A549 (cell line): Measurements from ENCODE around the gene GLRA3. TPM values are rescaled to one million over a fixed set of nuclear protein-coding genes. Genes with fewer than 3 reads are reported as not detected.

ENCODE experiments used
- ATAC-seq, 2 experiments: fragments of 200-7000 bp in 1 of 2; fragments of >200 bp in 1 of 2; cut with Nextera tagmentation in 1 of 2; cut with Tn5 transposase in 1 of 2; 3 replicates each; pipeline versions ENCODE4 v1.8.0 to v1.9.1; 2018 to 2020; ENCODE audit warnings: mild to moderate bottlenecking in 1 of 2, moderate library complexity in 1 of 2
- CTCF ChIA-PET: fragments of 300-600 bp; sonication (Branson Sonifier 250); formaldehyde crosslinking; extraction: SDS; loops from one replicate; lab custom pipeline; 2021; ENCODE audit warnings: antibody characterized with exemption, inconsistent platforms; lab: Yijun Ruan, JAX
- POLR2A ChIA-PET: fragments of 350-600 bp; formaldehyde crosslinking; extraction: SDS; loops from one replicate; lab custom pipeline; 2021; ENCODE audit warnings: antibody characterized with exemption, inconsistent platforms; lab: Yijun Ruan, JAX
- DNase-seq, 2 experiments: peaks; one replicate each; pipeline versions ENCODE4 v3.0.0 to v3.0.0-alpha.2; 2011 to 2016; ENCODE audit warnings: low read depth in 1 of 2, low spot score in 1 of 2
- FAIRE-seq: peaks from 2 replicates; lab custom pipeline; 2011; peaks lifted over from hg19 to GRCh38; lab: Jason Lieb, UNC
- H3K27ac ChIP-seq, 2 experiments: fragments of >200 bp; sonication (Bioruptor Twin); formaldehyde crosslinking; 3 replicates each; pipeline ENCODE4 v1.5.1; 2016 to 2017
- H3K4me1 ChIP-seq: fragments of >200 bp; sonication (Bioruptor Twin); formaldehyde crosslinking; 3 replicates; pipeline ENCODE4 v1.6.1; 2016
- H3K4me2 ChIP-seq: fragments of >200 bp; sonication (Bioruptor Twin); formaldehyde crosslinking; 3 replicates; pipeline ENCODE4 v1.6.1; 2016
- H3K4me3 ChIP-seq: fragments of >200 bp; sonication (Bioruptor Twin); formaldehyde crosslinking; 3 replicates; pipeline ENCODE4 v1.5.1; 2016
- H3K9me3 ChIP-seq: fragments of >200 bp; sonication (Bioruptor Twin); formaldehyde crosslinking; 3 replicates; pipeline ENCODE4 v1.6.1; 2016
- CBX2 ChIP-seq: fragments of 200-600 bp; sonication (generic); IDR thresholded peaks from 2 replicates; pipeline ENCODE4 v1.6.1; 2016; ENCODE audit warnings: low read depth, mild to moderate bottlenecking, borderline replicate concordance
- CBX8 ChIP-seq: fragments of 200-600 bp; sonication (generic); IDR thresholded peaks from 2 replicates; pipeline ENCODE4 v1.6.1; 2016
- CEBPB ChIP-seq, 2 experiments: fragments of >200 bp in 1 of 2; sonication (Bioruptor Twin) in 1 of 2; formaldehyde crosslinking in 1 of 2; IDR thresholded peaks; 2 replicates each; pipeline ENCODE4 v1.6.1; 2012 to 2016
- CHD2 ChIP-seq: fragments of 150-350 bp; IDR thresholded peaks from 2 replicates; pipeline ENCODE4 v1.6.1; 2014; ENCODE audit warnings: low read length; ENCODE audit not compliant: partially characterized antibody
- CHD4 ChIP-seq: fragments of 200-600 bp; sonication (generic); IDR thresholded peaks from 2 replicates; pipeline ENCODE4 v1.6.1; 2016; ENCODE audit warnings: antibody characterized with exemption, mild to moderate bottlenecking, borderline replicate concordance
- ESRRA ChIP-seq: fragments of 150-350 bp; IDR thresholded peaks from 2 replicates; pipeline ENCODE4 v1.6.1; 2014; ENCODE audit warnings: mild to moderate bottlenecking, low read length, borderline replicate concordance
- FOSL2 ChIP-seq, 2 experiments: fragments of 450-650 bp in 1 of 2; fragments of >200 bp in 1 of 2; sonication (Bioruptor Twin) in 1 of 2; formaldehyde crosslinking; IDR thresholded peaks; 2 replicates each; pipeline versions ENCODE4 v1.5.0 to v1.6.1; 2016 to 2020; ENCODE audit warnings: mild to moderate bottlenecking in 1 of 2, moderate library complexity in 1 of 2
- FOXS1 ChIP-seq: fragments of 250-450 bp; sonication (Bioruptor Pico); IDR thresholded peaks from 2 replicates; pipeline ENCODE4 v1.5.0; 2020; ENCODE audit warnings: mild to moderate bottlenecking, moderate library complexity
- GATA3 ChIP-seq: IDR thresholded peaks from 2 replicates; pipeline ENCODE4 v1.6.1; 2012; ENCODE audit warnings: borderline replicate concordance
- HOXB5 ChIP-seq: fragments of 250-450 bp; sonication (Bioruptor Pico); IDR thresholded peaks from 2 replicates; pipeline ENCODE4 v1.5.0; 2020; ENCODE audit warnings: mild to moderate bottlenecking, moderate library complexity
- JUNB ChIP-seq: fragments of >200 bp; sonication (Bioruptor Twin); formaldehyde crosslinking; IDR thresholded peaks from 2 replicates; pipeline ENCODE4 v1.6.1; 2016
- KDM1A ChIP-seq: fragments of 200-600 bp; sonication (generic); IDR thresholded peaks from 2 replicates; pipeline ENCODE4 v1.6.1; 2016; ENCODE audit warnings: low read depth, mild to moderate bottlenecking
- PHF8 ChIP-seq: fragments of 200-600 bp; sonication (generic); IDR thresholded peaks from 2 replicates; pipeline ENCODE4 v1.6.1; 2016; ENCODE audit warnings: low read depth, mild to moderate bottlenecking, antibody characterized with exemption, moderate library complexity, borderline replicate concordance
- POLR2AphosphoS2 ChIP-seq: conservative IDR thresholded peaks from 2 replicates; pipeline ENCODE4 v1.6.1; 2012; ENCODE audit warnings: low read length, improper control_type of control experiment, inconsistent platforms
- RAD21 ChIP-seq, 2 experiments: fragments of >200 bp in 1 of 2; sonication (Bioruptor Twin) in 1 of 2; formaldehyde crosslinking in 1 of 2; IDR thresholded peaks in 1 of 2; conservative IDR thresholded peaks in 1 of 2; 2 replicates in 1 of 2; 3 replicates in 1 of 2; pipeline ENCODE4 v1.6.1; 2012 to 2018; ENCODE audit warnings: inconsistent platforms in 1 of 2
- RCOR1 ChIP-seq: fragments of 150-350 bp; IDR thresholded peaks from 2 replicates; pipeline ENCODE4 v1.6.1; 2014; ENCODE audit warnings: antibody characterized with exemption, low read length, low read depth
- RFX5 ChIP-seq: fragments of 450-650 bp; IDR thresholded peaks from 2 replicates; pipeline ENCODE4 v1.7.1; 2014; ENCODE audit warnings: antibody characterized with exemption, mild to moderate bottlenecking, moderate library complexity
- SMC3 ChIP-seq: fragments of >200 bp; sonication (Bioruptor Twin); formaldehyde crosslinking; IDR thresholded peaks from 3 replicates; pipeline ENCODE4 v1.6.1; 2018; ENCODE audit warnings: inconsistent platforms
- TFCP2L1 ChIP-seq: fragments of 250-450 bp; sonication (Bioruptor Pico); IDR thresholded peaks from 2 replicates; pipeline ENCODE4 v1.5.0; 2021; ENCODE audit warnings: mild to moderate bottlenecking
- ZC3H11A ChIP-seq: fragments of 450-650 bp; IDR thresholded peaks from 2 replicates; pipeline ENCODE4 v1.6.1; 2014; ENCODE audit warnings: antibody characterized with exemption, mild to moderate bottlenecking
- ZNF302 ChIP-seq: fragments of 250-450 bp; sonication (Bioruptor Pico); IDR thresholded peaks from 2 replicates; pipeline ENCODE4 v1.9.0; 2021; ENCODE audit warnings: inconsistent platforms, mild to moderate bottlenecking, moderate library complexity
- WGBS: methylation state at CpG from one replicate; pipeline ENCODE4 v1.1.6; 2017; ENCODE audit errors: missing lambda C conversion rate; 5-methylcytosine and 5-hydroxymethylcytosine counted together
- polyA plus RNA-seq, 4 experiments: library from polyadenylated mRNA; depleted of rRNA in 3 of 4; stranded (reverse); fragments of >200 nt; fragmentation: RNase III in 1 of 4; extraction: RNeasy Plus Mini Kit Qiagen cat#74134 plus additional on column Dnase treatment in 1 of 4; gene quantifications; 2 replicates in 3 of 4; 3 replicates in 1 of 4; pipeline ENCODE4 v1.2.3, GENCODE V29; 2011 to 2017
- TF ChIP-seq, protein P1 (sequence below): fragments of >200 bp; sonication (Bioruptor Twin); formaldehyde crosslinking; IDR thresholded peaks from 2 replicates; pipeline ENCODE4 v1.6.1; 2016
- TF ChIP-seq, protein P2 (sequence below): fragments of >200 bp; sonication (Bioruptor Twin); formaldehyde crosslinking; IDR thresholded peaks from 3 replicates; pipeline ENCODE4 v1.6.1; 2016
- TF ChIP-seq, protein P3 (sequence below): IDR thresholded peaks from 2 replicates; pipeline ENCODE4 v1.6.1; 2012
- TF ChIP-seq, protein P4 (sequence below): IDR thresholded peaks from 2 replicates; pipeline ENCODE4 v1.6.1; 2012; ENCODE audit warnings: low read depth, borderline replicate concordance
- TF ChIP-seq, protein P5 (sequence below): fragments of 200-600 bp; sonication (generic); IDR thresholded peaks from 2 replicates; pipeline ENCODE4 v1.6.1; 2016; ENCODE audit warnings: antibody characterized with exemption, mild to moderate bottlenecking, moderate library complexity

Gene GLRA3
- polyA plus RNA-seq, 2 of the 4 experiments (the other 2 are of a cell fraction), result 0.01 to 0.04 TPM

DNA sequence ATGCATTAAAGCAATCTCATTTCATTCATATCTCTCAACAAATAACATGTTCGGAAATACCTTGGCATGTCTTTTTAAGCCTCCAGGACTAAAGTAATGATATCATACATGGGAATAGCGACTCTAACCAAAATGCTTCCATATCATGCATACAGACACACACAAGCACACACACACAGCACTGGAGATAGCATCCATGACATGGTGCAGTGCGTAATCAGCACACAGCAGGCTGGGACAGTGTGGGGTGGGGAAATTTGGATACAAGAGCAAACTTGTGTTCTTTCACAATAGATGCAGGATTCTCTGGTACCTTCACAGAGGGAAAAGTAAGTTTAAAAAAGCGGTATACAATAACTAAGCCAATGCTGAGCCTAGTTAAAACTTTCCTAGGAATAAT is 174.4 kb downstream of the GLRA3 start:
- H3K4me1 ChIP-seq, result no peaks in the 10 kb centered on the region
- no peak overlapping the region for H3K27ac ChIP-seq
- no peaks in the 10 kb centered on the region for H3K9me3 ChIP-seq
- FAIRE-seq, result no peak
- H3K4me2 ChIP-seq, result no peak overlapping the region
- CTCF ChIA-PET, result no interaction called here
- no peak for ATAC-seq
- TF ChIP-seq ZNF302 (CRISPR knock-in tag) (no peak), KDM1A (no peak), POLR2AphosphoS2 (no peak), FOXS1 (CRISPR knock-in tag) (no peak), ZC3H11A (no peak), PHF8 (no peak), TFCP2L1 (CRISPR knock-in tag) (no peak), RCOR1 (no peak), CBX2 (no peak)
- TF ChIP-seq, protein P1, sequence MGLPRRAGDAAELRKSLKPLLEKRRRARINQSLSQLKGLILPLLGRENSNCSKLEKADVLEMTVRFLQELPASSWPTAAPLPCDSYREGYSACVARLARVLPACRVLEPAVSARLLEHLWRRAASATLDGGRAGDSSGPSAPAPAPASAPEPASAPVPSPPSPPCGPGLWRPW, result no peak
- TF ChIP-seq, protein P2, sequence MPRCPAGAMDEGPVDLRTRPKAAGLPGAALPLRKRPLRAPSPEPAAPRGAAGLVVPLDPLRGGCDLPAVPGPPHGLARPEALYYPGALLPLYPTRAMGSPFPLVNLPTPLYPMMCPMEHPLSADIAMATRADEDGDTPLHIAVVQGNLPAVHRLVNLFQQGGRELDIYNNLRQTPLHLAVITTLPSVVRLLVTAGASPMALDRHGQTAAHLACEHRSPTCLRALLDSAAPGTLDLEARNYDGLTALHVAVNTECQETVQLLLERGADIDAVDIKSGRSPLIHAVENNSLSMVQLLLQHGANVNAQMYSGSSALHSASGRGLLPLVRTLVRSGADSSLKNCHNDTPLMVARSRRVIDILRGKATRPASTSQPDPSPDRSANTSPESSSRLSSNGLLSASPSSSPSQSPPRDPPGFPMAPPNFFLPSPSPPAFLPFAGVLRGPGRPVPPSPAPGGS, result no peak
- H3K4me3 ChIP-seq, result no peak overlapping the region
- POLR2A ChIA-PET, result no interaction called here
- WGBS, result 78% methylated on average over 4 of the region's 4 CpGs
- no peak for DNase-seq

DNA sequence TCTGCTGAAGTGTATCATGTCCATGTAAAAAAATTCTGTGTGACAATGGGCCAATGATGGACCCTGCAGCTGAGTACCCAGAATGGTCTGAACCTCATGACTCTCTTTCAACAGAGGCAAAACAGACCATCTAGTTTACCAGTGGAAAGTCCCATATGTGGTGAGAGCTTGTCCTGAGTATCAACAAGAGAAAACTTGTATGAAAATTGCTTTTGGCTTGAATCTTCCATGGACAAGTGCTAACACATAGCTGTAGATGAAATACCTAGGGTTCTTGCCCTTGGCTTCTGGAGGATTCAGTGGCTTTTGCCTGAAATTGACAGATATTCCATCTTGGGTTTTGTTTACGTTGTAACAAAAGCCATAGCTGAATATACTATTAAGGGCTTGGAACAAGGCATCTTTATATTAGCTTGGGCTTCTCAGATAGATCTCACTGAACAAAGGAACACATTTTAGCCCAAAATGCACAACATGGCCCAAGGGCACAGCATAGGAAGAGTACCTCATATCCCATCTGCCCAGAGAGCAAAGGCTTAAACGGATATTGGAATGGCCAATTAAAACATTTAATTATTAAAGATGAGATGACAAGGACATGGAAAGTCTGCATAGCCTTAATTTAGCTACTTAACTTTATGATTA is 178.2 kb downstream of the GLRA3 start:
- H3K9me3 ChIP-seq, result no peaks in the 10 kb centered on the region
- no peak overlapping the region for H3K27ac ChIP-seq
- CTCF ChIA-PET, result no interaction called here
- TF ChIP-seq CHD4 (no peak), TFCP2L1 (CRISPR knock-in tag) (no peak), GATA3 (no peak), RCOR1 (no peak), ZNF302 (CRISPR knock-in tag) (no peak), CHD2 (no peak), FOSL2 (IDR thresholded peaks at IDR 0.05) (no peak), FOSL2 (CRISPR knock-in tag; IDR thresholded peaks at IDR 0.05) (no peak), RFX5 (no peak), CEBPB (IDR thresholded peaks at IDR 0.05) (no peak), SMC3 (no peak), JUNB (no peak), RAD21 (conservative IDR thresholded peaks at IDR 0.05 in 1 of 2, IDR thresholded peaks at IDR 0.05 in 1 of 2) (no peak), ESRRA (no peak), CBX8 (no peak), HOXB5 (CRISPR knock-in tag) (no peak), KDM1A (no peak)
- TF ChIP-seq, protein P3, sequence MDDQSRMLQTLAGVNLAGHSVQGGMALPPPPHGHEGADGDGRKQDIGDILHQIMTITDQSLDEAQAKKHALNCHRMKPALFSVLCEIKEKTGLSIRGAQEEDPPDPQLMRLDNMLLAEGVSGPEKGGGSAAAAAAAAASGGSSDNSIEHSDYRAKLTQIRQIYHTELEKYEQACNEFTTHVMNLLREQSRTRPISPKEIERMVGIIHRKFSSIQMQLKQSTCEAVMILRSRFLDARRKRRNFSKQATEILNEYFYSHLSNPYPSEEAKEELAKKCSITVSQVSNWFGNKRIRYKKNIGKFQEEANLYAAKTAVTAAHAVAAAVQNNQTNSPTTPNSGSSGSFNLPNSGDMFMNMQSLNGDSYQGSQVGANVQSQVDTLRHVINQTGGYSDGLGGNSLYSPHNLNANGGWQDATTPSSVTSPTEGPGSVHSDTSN, result no peak
- TF ChIP-seq, protein P4, sequence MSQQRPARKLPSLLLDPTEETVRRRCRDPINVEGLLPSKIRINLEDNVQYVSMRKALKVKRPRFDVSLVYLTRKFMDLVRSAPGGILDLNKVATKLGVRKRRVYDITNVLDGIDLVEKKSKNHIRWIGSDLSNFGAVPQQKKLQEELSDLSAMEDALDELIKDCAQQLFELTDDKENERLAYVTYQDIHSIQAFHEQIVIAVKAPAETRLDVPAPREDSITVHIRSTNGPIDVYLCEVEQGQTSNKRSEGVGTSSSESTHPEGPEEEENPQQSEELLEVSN, result no peak
- TF ChIP-seq, protein P5, sequence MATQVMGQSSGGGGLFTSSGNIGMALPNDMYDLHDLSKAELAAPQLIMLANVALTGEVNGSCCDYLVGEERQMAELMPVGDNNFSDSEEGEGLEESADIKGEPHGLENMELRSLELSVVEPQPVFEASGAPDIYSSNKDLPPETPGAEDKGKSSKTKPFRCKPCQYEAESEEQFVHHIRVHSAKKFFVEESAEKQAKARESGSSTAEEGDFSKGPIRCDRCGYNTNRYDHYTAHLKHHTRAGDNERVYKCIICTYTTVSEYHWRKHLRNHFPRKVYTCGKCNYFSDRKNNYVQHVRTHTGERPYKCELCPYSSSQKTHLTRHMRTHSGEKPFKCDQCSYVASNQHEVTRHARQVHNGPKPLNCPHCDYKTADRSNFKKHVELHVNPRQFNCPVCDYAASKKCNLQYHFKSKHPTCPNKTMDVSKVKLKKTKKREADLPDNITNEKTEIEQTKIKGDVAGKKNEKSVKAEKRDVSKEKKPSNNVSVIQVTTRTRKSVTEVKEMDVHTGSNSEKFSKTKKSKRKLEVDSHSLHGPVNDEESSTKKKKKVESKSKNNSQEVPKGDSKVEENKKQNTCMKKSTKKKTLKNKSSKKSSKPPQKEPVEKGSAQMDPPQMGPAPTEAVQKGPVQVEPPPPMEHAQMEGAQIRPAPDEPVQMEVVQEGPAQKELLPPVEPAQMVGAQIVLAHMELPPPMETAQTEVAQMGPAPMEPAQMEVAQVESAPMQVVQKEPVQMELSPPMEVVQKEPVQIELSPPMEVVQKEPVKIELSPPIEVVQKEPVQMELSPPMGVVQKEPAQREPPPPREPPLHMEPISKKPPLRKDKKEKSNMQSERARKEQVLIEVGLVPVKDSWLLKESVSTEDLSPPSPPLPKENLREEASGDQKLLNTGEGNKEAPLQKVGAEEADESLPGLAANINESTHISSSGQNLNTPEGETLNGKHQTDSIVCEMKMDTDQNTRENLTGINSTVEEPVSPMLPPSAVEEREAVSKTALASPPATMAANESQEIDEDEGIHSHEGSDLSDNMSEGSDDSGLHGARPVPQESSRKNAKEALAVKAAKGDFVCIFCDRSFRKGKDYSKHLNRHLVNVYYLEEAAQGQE, result no peak
- TF ChIP-seq, protein P1, result no peak
- DNase-seq (no peak), FAIRE-seq (no peak), ATAC-seq (no peak)
- no peak overlapping the region for H3K4me3 ChIP-seq
- 87% methylated on average over 2 of the region's 2 CpGs for WGBS
- no peak overlapping the region for H3K4me2 ChIP-seq
- no peaks in the 10 kb centered on the region for H3K4me1 ChIP-seq
- POLR2A ChIA-PET, result no interaction called here
